GM23338 (cell line): Measurements from ENCODE around the gene SUPT3H. TPM values are rescaled to one million over a fixed set of nuclear protein-coding genes. Genes with fewer than 3 reads are reported as not detected.

ENCODE experiments used
- ATAC-seq: fragments of 200-7000 bp; cut with Tn5 transposase; 3 replicates; pipeline ENCODE4 v1.9.1; 2020
- DNase-seq: peaks from one replicate; pipeline ENCODE4 v3.0.0-alpha.2; 2015; ENCODE audit warnings: low spot score
- H2AFZ ChIP-seq: fragments of 200-600 bp; sonication (generic); 2 replicates; pipeline ENCODE4 v1.8.0; 2016; ENCODE audit warnings: antibody characterized with exemption, mild to moderate bottlenecking, moderate library complexity
- H3F3A ChIP-seq: fragments of 200-600 bp; sonication (generic); replicated peaks from 2 replicates; pipeline ENCODE4 v1.8.0; 2017; ENCODE audit warnings: antibody characterized with exemption, mixed run types, low read depth
- H3K27ac ChIP-seq: fragments of 200-600 bp; sonication (generic); 2 replicates; pipeline ENCODE4 v1.6.1; 2016; ENCODE audit warnings: low read depth
- H3K27me3 ChIP-seq: fragments of 200-600 bp; sonication (generic); 2 replicates; pipeline ENCODE4 v1.8.0; 2016; ENCODE audit warnings: mild to moderate bottlenecking, mixed run types, moderate library complexity; ENCODE audit not compliant: insufficient read depth
- H3K36me3 ChIP-seq: fragments of 200-600 bp; sonication (generic); 2 replicates; pipeline ENCODE4 v1.8.0; 2016; ENCODE audit warnings: mild to moderate bottlenecking; ENCODE audit not compliant: insufficient read depth
- H3K4me1 ChIP-seq: fragments of 200-600 bp; sonication (generic); 2 replicates; pipeline ENCODE4 v1.8.0; 2016; ENCODE audit warnings: mild to moderate bottlenecking, moderate library complexity; ENCODE audit not compliant: insufficient read depth
- H3K4me2 ChIP-seq: fragments of 200-600 bp; sonication (generic); 2 replicates; pipeline ENCODE4 v1.7.1; 2017; ENCODE audit warnings: mixed run types
- H3K4me3 ChIP-seq: fragments of 200-600 bp; sonication (generic); 2 replicates; pipeline ENCODE4 v1.6.1; 2016; ENCODE audit warnings: mixed run types
- H3K79me2 ChIP-seq: fragments of 200-600 bp; sonication (generic); replicated peaks from 2 replicates; pipeline ENCODE4 v1.8.0; 2017; ENCODE audit warnings: mild to moderate bottlenecking; ENCODE audit not compliant: insufficient read depth
- H3K9me2 ChIP-seq: fragments of 200-600 bp; sonication (generic); 2 replicates; pipeline ENCODE4 v1.8.0; 2017; ENCODE audit not compliant: insufficient read depth
- H4K20me1 ChIP-seq: fragments of 200-600 bp; sonication (generic); replicated peaks from 2 replicates; pipeline ENCODE4 v1.8.0; 2017; ENCODE audit warnings: mild to moderate bottlenecking; ENCODE audit not compliant: insufficient read depth
- H3K27ac Mint-ChIP-seq: 2 replicates; pipeline ENCODE4 v1.8.0; 2020; ENCODE audit warnings: inconsistent platforms, mild to moderate bottlenecking, moderate library complexity, mixed read lengths
- H3K27me3 Mint-ChIP-seq: 3 replicates; pipeline ENCODE4 v1.8.0; 2022; ENCODE audit warnings: low read depth, mild to moderate bottlenecking, moderate library complexity, mixed read lengths, inconsistent platforms; ENCODE audit not compliant: insufficient read depth, poor library complexity
- H3K36me3 Mint-ChIP-seq: 3 replicates; pipeline ENCODE4 v1.8.0; 2021; ENCODE audit warnings: low read depth, mild to moderate bottlenecking, inconsistent platforms, moderate library complexity, mixed read lengths
- H3K4me1 Mint-ChIP-seq: 3 replicates; pipeline ENCODE4 v1.8.0; 2020; ENCODE audit warnings: mild to moderate bottlenecking, inconsistent platforms, mixed read lengths
- H3K4me3 Mint-ChIP-seq: 3 replicates; pipeline ENCODE4 v1.8.0; 2021; ENCODE audit warnings: moderate library complexity, mild to moderate bottlenecking, inconsistent platforms, mixed read lengths
- H3K9me3 Mint-ChIP-seq: 3 replicates; pipeline ENCODE4 v1.8.0; 2020; ENCODE audit warnings: moderate library complexity, mild to moderate bottlenecking, inconsistent platforms, mixed read lengths
- CREB1 ChIP-seq: fragments of 250-450 bp; sonication (Bioruptor Pico); IDR thresholded peaks from 2 replicates; pipeline ENCODE4 v1.5.0; 2020; ENCODE audit warnings: low read depth, mild to moderate bottlenecking, moderate library complexity
- CTCF ChIP-seq, 2 experiments: fragments of 200-600 bp in 1 of 2; sonication (generic) in 1 of 2; conservative IDR thresholded peaks; 2 replicates each; pipeline versions ENCODE4 v1.5.1 to v1.6.1; 2016 to 2017; ENCODE audit warnings: antibody characterized with exemption in 2 of 2, low read depth in 2 of 2, mild to moderate bottlenecking in 2 of 2, moderate library complexity in 1 of 2
- ETS1 ChIP-seq: IDR thresholded peaks from 2 replicates; pipeline ENCODE4 v1.6.1; 2016; ENCODE audit warnings: antibody characterized with exemption
- EZH2 ChIP-seq: fragments of 200-600 bp; sonication (generic); IDR thresholded peaks from one replicate; pipeline ENCODE4 v1.8.0; 2017; ENCODE audit warnings: antibody characterized with exemption, mild to moderate bottlenecking, low read depth; ENCODE audit not compliant: unreplicated experiment
- EZH2phosphoT487 ChIP-seq: fragments of 200-600 bp; sonication (generic); IDR thresholded peaks from one replicate; pipeline ENCODE4 v1.8.1; 2018; ENCODE audit warnings: antibody characterized with exemption; ENCODE audit not compliant: unreplicated experiment
- JUNB ChIP-seq: IDR thresholded peaks from one replicate; pipeline ENCODE4 v1.6.1; 2016; ENCODE audit warnings: antibody characterized with exemption; ENCODE audit not compliant: unreplicated experiment
- NANOG ChIP-seq: IDR thresholded peaks from 2 replicates; pipeline ENCODE4 v1.6.1; 2016; ENCODE audit warnings: antibody characterized with exemption, borderline replicate concordance
- POLR2AphosphoS5 ChIP-seq: IDR thresholded peaks from 2 replicates; pipeline ENCODE4 v1.6.1; 2016; ENCODE audit warnings: antibody characterized with exemption, low read depth
- REST ChIP-seq: IDR thresholded peaks from one replicate; pipeline ENCODE4 v1.6.1; 2018; ENCODE audit warnings: antibody characterized with exemption; ENCODE audit not compliant: unreplicated experiment
- STAT1 ChIP-seq: IDR thresholded peaks from one replicate; pipeline ENCODE4 v1.6.1; 2016; ENCODE audit warnings: antibody characterized with exemption; ENCODE audit not compliant: unreplicated experiment
- ZNF114 ChIP-seq: fragments of 250-450 bp; sonication (Bioruptor Pico); IDR thresholded peaks from 2 replicates; pipeline ENCODE4 v1.5.0; 2020; ENCODE audit warnings: mild to moderate bottlenecking, moderate library complexity
- ZNF331 ChIP-seq: fragments of 250-450 bp; sonication (Bioruptor Pico); IDR thresholded peaks from 2 replicates; pipeline ENCODE4 v1.5.0; 2020; ENCODE audit warnings: low read depth, mild to moderate bottlenecking, moderate library complexity
- ZNF462 ChIP-seq: fragments of 250-450 bp; sonication (Bioruptor Pico); IDR thresholded peaks from 2 replicates; pipeline ENCODE4 v1.5.0; 2020; ENCODE audit warnings: mild to moderate bottlenecking, moderate library complexity
- polyA plus RNA-seq: library from polyadenylated mRNA; unstranded; fragments of >200 nt; fragmentation: Nextera tagmentation; extraction: Ambion mirVana; gene quantifications from 2 replicates; pipeline ENCODE4 v1.2.1, GENCODE V29; 2016
- total RNA-seq: library from RNA; depleted of rRNA; stranded (reverse); fragments of >200 nt; shearing (Covaris generic); gene quantifications from 2 replicates; pipeline ENCODE4 v1.2.3, GENCODE V29; 2014

Gene SUPT3H
- total and polyA plus RNA-seq, 2 experiments from 2014 or later, result 11.4 to 30.1 TPM

GRCh38 chr6:45156075-45156474 lies 221.7 kb downstream of the SUPT3H start:
- DNase-seq (no peak), ATAC-seq (no peak)
- H3K36me3 Mint-ChIP-seq, result no peaks in the 10 kb centered on the region
- TF ChIP-seq ZNF331 (CRISPR knock-in tag), result no peak
- no peak for TF ChIP-seq EZH2phosphoT487
- no peak for TF ChIP-seq JUNB
- no peak for TF ChIP-seq EZH2
- no peak for TF ChIP-seq ZNF462
- no peak for TF ChIP-seq ETS1
- no peak for TF ChIP-seq CREB1 (CRISPR knock-in tag)
- TF ChIP-seq NANOG, result no peak
- no peak for TF ChIP-seq CTCF (conservative IDR thresholded peaks at IDR 0.05; ENCODE audit: low read depth in 2 of 2)
- no peak for TF ChIP-seq POLR2AphosphoS5
- no peak for TF ChIP-seq STAT1
- TF ChIP-seq ZNF114 (CRISPR knock-in tag), result no peak
- TF ChIP-seq REST, result no peak
- H3K4me1 Mint-ChIP-seq, result peaks cover 3% of the 10 kb centered on the region; the same call in 1 of the 3 replicates
- Histone ChIP-seq H2AFZ (no peak overlapping the region), H3K9me2 (no peaks in the 10 kb centered on the region), H3K4me1 (0 out of 2 replicates have a peak, but pooled peaks cover 3% of the 10 kb centered on the region), H3K4me3 (no peak overlapping the region), H4K20me1 (no peaks in the 10 kb centered on the region), H3K36me3 (no peaks in the 10 kb centered on the region), H3K27ac (no peak overlapping the region), H3F3A (no peaks in the 10 kb centered on the region), H3K4me2 (no peak overlapping the region), H3K79me2 (no peaks in the 10 kb centered on the region), H3K27me3 (no peaks in the 10 kb centered on the region)
- H3K27ac Mint-ChIP-seq, result no peak overlapping the region
- H3K4me3 Mint-ChIP-seq, result no peak overlapping the region
- H3K9me3 Mint-ChIP-seq, result no peaks in the 10 kb centered on the region
- H3K27me3 Mint-ChIP-seq, result no peaks in the 10 kb centered on the region
